SK-N-MC (cell line): ENCODE measurements around the gene ECEL1.
"Not testable (repeated sequence)": the region's sequence is repeated elsewhere in the genome, so short reads cannot be mapped to it uniquely, and the experiment has no call there.

Experiments used
- DNase-seq: peaks from one replicate; pipeline ENCODE4 v3.0.0-alpha.2; 2011; ENCODE audit warnings: low read depth, low spot score
- H3K27ac ChIP-seq: fragments of 200-600 bp; sonication (generic); 2 replicates; pipeline ENCODE4 v1.5.1; 2016; ENCODE audit warnings: mixed run types
- H3K36me3 ChIP-seq: fragments of 200-600 bp; sonication (generic); 2 replicates; pipeline ENCODE4 v1.6.1; 2017; ENCODE audit warnings: antibody characterized with exemption, low read length, mixed read lengths; ENCODE audit not compliant: insufficient read depth
- H3K4me3 ChIP-seq: fragments of 200-600 bp; sonication (generic); 2 replicates; pipeline ENCODE4 v1.5.1; 2016
- H3K9ac ChIP-seq: fragments of 200-600 bp; sonication (generic); 2 replicates; pipeline ENCODE4 v1.8.0; 2017; ENCODE audit warnings: mixed run types, mixed read lengths; ENCODE audit not compliant: insufficient read length
- H3K9me3 ChIP-seq: fragments of 200-600 bp; sonication (generic); 2 replicates; pipeline ENCODE4 v1.6.1; 2017; ENCODE audit warnings: low read depth, mild to moderate bottlenecking, antibody characterized with exemption, low read length, moderate library complexity, mixed read lengths
- EZH2 ChIP-seq: fragments of 200-600 bp; sonication (generic); IDR thresholded peaks from one replicate; pipeline ENCODE4 v1.6.1; 2017; ENCODE audit warnings: antibody characterized with exemption
- FOXP2 ChIP-seq: optimal IDR thresholded peaks from 2 replicates; pipeline ENCODE3; 2011; ENCODE audit warnings: mild to moderate bottlenecking, moderate library complexity; ENCODE audit not compliant: insufficient read depth; ENCODE audit errors: extremely low read length, control extremely low read depth
- POLR2AphosphoS5 ChIP-seq: IDR thresholded peaks from 2 replicates; pipeline ENCODE4 v1.6.1; 2012; ENCODE audit warnings: mild to moderate bottlenecking, low read depth, low read length, borderline replicate concordance

ECEL1 gene

DNA sequence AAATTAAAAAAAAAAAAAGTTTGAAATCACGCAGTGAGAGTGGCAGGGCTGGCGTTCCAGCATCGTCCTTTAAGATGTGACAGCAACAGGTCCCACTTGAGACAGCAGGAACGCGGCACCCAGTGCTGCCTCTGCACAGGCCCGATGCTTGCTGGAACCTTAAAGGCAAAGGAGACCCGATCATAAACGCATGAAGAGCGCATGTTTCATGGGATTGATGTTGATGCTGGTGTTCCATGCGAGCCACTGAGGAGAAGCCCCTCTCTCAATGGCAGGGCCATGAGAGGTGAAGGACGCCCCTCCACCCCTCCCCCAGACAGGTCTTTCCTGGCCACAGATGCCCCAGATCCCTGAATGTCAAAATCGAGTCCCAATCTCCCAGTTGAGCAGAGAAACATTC is 49.5 kb downstream of the ECEL1 start:
- Histone ChIP-seq H3K4me3 (no peak overlapping the region), H3K36me3 (no peaks in the 10 kb centered on the region), H3K9me3 (no peaks in the 10 kb centered on the region), H3K27ac (no peak overlapping the region), H3K9ac (no peak overlapping the region)
- TF ChIP-seq POLR2AphosphoS5 (no peak), FOXP2 (no peak), EZH2 (no peak)
- no peak for DNase-seq

DNA sequence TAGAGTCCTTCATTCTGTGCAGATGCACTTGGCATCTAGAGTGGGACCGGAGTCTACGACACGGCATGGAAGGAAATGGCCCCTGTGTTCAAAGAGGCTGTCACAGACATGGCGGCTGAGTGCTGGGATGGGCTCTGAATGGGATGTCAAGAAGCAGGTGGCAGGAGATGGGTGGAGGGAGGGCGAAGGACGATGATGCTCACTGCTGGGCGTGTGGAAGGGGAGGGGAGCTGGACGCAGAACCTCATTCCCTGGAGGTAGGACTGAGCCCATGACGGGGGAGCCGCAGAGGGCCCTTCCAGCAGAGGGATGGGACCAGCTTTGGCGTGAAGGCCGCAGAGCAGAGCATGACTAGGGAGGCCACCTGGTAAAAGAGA is 50.5 kb downstream of the ECEL1 start:
- Histone ChIP-seq H3K9me3 (no peaks in the 10 kb centered on the region), H3K27ac (no peak overlapping the region), H3K36me3 (no peaks in the 10 kb centered on the region), H3K4me3 (no peak overlapping the region), H3K9ac (no peak overlapping the region)
- TF ChIP-seq FOXP2: no peak
- TF ChIP-seq EZH2: no peak
- TF ChIP-seq POLR2AphosphoS5: no peak
- no peak for DNase-seq

DNA sequence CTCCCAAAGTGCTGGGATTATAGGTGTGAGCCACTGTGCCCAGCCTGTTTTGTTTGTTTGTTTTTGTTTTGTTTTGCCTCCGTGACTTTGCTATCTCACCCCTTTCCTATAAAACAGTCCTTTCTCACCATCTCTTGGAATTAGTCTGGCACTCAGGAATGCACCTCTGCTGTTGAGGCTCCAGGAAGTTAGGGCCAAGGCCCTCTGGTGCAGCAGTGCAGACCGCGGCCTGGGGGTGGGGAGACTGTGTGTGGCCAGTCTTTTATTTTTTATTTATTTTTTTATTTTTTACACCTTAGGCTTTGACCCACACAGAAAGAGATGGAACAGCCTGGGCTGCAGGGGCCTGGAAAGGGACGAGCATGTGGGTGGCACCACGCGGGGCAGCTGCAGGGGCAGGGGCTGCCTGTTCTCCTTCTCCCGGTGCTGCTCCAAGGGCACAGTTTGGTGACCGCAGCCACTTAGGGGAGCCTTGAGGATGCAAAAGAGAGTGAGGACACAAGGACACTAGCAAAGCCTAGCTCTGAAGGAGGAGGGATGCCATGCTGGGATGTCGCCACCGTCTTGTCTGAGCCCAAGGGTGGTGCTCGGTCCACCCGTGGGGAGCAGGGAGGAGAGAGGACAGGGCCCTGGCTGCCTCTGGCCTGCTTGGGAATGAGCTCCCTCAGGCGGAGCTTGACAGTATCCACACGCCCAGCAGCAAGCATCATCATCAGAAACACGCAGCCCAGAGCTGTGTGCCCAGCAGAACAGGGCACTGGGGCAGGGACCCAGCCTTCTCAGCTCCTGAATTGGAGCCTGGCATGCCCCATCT is 51.0 kb downstream of the ECEL1 start:
- no peak for DNase-seq
- H3K4me3 ChIP-seq: no peak overlapping the region
- no peak for TF ChIP-seq EZH2
- no peak for TF ChIP-seq POLR2AphosphoS5
- TF ChIP-seq FOXP2: no peak
- no peak overlapping the region for H3K27ac ChIP-seq
- H3K9ac ChIP-seq: no peak overlapping the region
- no peaks in the 10 kb centered on the region for H3K36me3 ChIP-seq
- no peaks in the 10 kb centered on the region for H3K9me3 ChIP-seq

DNA sequence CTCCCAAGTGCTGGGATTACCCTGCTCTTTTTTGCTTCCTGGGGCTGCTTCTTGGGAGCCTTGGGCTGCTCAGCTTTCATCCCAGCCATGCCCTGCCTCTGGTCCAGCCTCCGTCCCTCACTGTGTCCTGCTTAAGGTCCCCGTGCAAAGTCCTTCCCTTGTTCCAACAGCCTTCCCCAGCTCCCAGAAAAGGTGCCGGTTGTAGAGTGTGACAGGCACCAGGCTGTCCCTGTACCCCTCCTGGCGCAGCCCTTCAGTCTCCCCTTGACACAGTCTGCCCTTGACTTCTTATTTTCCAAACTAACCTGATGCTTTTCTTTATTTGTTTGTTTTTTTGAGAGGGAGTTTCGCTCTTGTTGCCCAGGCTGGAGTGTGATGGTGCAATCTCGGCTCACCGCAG is 51.8 kb downstream of the ECEL1 start:
- H3K27ac ChIP-seq: no peak overlapping the region

DNA sequence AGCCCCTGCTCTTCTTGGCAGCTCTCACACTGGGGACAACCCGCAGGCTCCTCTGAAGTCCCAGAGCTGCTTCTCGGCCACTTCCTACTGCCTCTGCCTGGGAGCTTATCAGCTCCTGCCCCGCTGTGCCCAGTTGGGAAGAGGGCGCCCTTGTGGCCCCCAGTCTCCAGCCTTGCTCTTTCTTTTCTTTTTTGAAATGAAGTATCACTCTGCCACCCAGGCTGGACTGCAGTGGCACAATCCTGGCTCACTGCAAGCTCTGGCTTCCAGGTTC is 52.3 kb downstream of the ECEL1 start:
- no peak for DNase-seq
- H3K27ac ChIP-seq: no peak overlapping the region
- H3K36me3 ChIP-seq: no peaks in the 10 kb centered on the region
- H3K9ac ChIP-seq: no peak overlapping the region
- H3K4me3 ChIP-seq: no peak overlapping the region
- TF ChIP-seq FOXP2 (no peak), POLR2AphosphoS5 (no peak), EZH2 (no peak)
- H3K9me3 ChIP-seq: no peaks in the 10 kb centered on the region

More for the DNA sequence above, 51.8 kb downstream of the ECEL1 start:
- Histone ChIP-seq H3K9ac (no peak overlapping the region), H3K36me3 (no peaks in the 10 kb centered on the region), H3K9me3 (no peaks in the 10 kb centered on the region), H3K4me3 (no peak overlapping the region)
- TF ChIP-seq POLR2AphosphoS5: no peak
- no peak for TF ChIP-seq FOXP2
- TF ChIP-seq EZH2: no peak
- no peak for DNase-seq

DNA sequence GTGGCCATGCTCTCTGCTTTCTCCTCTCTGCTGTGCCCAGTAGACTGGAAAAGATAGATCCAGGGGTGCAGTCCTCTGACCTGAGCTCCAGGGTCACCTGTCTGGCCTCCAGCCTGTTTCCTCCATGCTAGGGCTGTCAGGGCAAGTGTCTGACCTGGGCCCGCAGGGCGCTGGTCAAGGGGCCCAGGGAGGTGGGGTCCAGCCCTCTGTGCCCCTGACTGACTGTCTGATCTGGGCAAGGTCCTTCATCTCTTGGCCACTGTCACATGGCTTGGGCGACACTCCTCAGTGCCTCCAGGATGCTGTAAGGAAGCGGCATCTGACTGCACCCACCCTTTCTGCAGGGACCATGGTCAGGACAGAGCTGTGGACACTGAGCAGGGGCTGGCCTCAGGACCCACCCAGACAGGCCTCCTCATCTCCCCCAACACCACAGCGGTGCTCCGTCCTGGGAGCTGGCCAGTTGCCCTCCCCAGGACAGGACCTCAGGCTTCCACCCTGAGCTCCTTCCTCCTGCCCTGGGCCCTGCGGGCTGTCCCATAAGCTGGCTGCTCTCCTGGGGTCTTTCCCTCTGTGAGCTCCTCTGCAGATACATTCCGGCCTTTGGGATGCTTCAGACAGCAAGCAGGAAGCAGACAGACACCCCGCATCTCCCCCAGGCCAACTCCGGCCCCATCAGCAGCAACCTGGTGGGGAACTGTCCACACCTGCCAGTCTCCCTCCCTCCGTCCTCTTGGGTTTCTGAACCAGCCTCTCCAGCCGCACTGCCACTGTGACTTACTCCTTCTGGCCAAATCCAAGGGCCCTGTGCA is 52.9 kb downstream of the ECEL1 start:
- H3K9me3 ChIP-seq: no peaks in the 10 kb centered on the region
- no peak overlapping the region for H3K9ac ChIP-seq
- TF ChIP-seq POLR2AphosphoS5 (no peak), FOXP2 (no peak), EZH2 (no peak)
- no peak overlapping the region for H3K4me3 ChIP-seq
- no peak overlapping the region for H3K27ac ChIP-seq
- DNase-seq: no peak
- no peaks in the 10 kb centered on the region for H3K36me3 ChIP-seq

DNA sequence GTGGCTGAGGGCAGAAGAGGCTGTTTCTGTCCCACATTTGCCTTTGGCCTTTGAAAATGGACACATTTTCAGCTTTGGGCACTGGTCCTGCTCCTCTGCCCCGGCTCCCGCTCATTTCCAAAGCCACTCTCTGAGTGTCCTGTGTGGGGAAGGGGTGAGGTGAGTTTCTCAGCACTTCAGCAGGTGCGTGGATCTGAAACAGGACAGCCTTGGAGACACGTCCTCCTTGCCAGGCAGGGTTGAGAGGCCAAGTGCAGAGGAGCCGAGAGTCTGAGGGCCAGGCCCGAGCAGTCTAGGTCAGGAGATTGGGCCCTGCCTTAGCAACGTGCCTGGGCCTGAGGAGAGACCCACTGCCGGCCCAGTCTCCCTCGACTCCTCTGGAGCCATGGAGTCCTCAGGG is 53.5 kb downstream of the ECEL1 start:
- H3K36me3 ChIP-seq: no peaks in the 10 kb centered on the region
- no peak for DNase-seq
- no peak overlapping the region for H3K27ac ChIP-seq
- no peak for TF ChIP-seq POLR2AphosphoS5
- no peak for TF ChIP-seq EZH2
- TF ChIP-seq FOXP2: no peak
- H3K9me3 ChIP-seq: no peaks in the 10 kb centered on the region
- H3K9ac ChIP-seq: no peak overlapping the region
- no peak overlapping the region for H3K4me3 ChIP-seq

DNA sequence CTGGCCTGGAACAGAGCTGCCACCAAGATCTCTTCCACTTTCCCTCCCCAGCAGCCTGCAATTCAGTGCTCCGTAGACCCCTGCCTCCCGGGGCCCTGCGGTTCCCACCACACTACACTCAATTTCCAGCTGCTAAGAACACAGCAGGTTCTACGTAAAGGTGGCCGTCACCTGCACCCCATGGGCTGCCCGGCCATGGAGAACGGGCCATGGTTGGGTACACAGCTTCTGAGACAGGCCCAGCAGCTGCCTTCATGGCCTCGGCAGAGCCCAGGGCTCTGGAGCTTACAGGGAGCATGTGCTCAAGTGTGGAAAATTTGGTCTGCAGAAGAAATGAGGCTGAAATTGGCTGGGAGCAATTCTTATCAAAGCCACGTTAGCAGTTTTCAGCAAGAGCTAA is 54.0 kb downstream of the ECEL1 start:
- H3K4me3 ChIP-seq, H3K36me3 ChIP-seq, DNase-seq, H3K27ac ChIP-seq, H3K9ac ChIP-seq, H3K9me3 ChIP-seq: not testable (repeated sequence)
